Measurements from ENCODE around the gene NOXA1.

The NOXA1 gene

GRCh38 chr9:137379761-137380161 lies 43.4 kb upstream of the NOXA1 start:
- TF ChIP-seq CTCF (IDR thresholded peaks at IDR 0.05; ENCODE audit: low read depth, low read length, missing control alignments), result no peak
- in situ Hi-C loops (cut with HindIII; ENCODE audit: low pct_ligation_motif_present, low sequenced_read_pairs), result no loop called here
- DNase-seq, result no peak

GRCh38 chr9:137380171-137380570 lies 43.0 kb upstream of the NOXA1 start:
- in situ Hi-C loops (cut with HindIII; ENCODE audit: low pct_ligation_motif_present, low sequenced_read_pairs), result no loop called here
- H3K4me3 ChIP-seq (ENCODE audit: low read depth, low read length), result no peak overlapping the region
- H3K36me3 ChIP-seq (replicated peaks), result no peaks in the 10 kb centered on the region
- DNase-seq, result no peak
- H3K27me3 ChIP-seq (replicated peaks), result no peaks in the 10 kb centered on the region
- TF ChIP-seq CTCF (IDR thresholded peaks at IDR 0.05; ENCODE audit: low read depth, low read length, missing control alignments), result no peak
- no peak overlapping the region for H3K27ac ChIP-seq

More at GRCh38 chr9:137379761-137380161, 43.4 kb upstream of the NOXA1 start:
- Histone ChIP-seq H3K27ac (no peak overlapping the region), H3K36me3 (replicated peaks) (no peaks in the 10 kb centered on the region), H3K4me3 (ENCODE audit: low read depth, low read length) (no peak overlapping the region), H3K27me3 (replicated peaks) (no peaks in the 10 kb centered on the region)

GRCh38 chr9:137380606-137381005 lies 42.6 kb upstream of the NOXA1 start:
- DNase-seq, result no peak
- Histone ChIP-seq H3K27me3 (replicated peaks) (no peaks in the 10 kb centered on the region), H3K27ac (no peak overlapping the region), H3K36me3 (replicated peaks) (no peaks in the 10 kb centered on the region), H3K4me3 (ENCODE audit: low read depth, low read length) (no peak overlapping the region)
- TF ChIP-seq CTCF (IDR thresholded peaks at IDR 0.05; ENCODE audit: low read depth, low read length, missing control alignments), result no peak
- in situ Hi-C loops (cut with HindIII; ENCODE audit: low pct_ligation_motif_present, low sequenced_read_pairs), result no loop called here

GRCh38 chr9:137381501-137382443 lies 41.4 kb upstream of the NOXA1 start:
- Histone ChIP-seq H3K36me3 (replicated peaks) (no peaks in the 10 kb centered on the region), H3K27ac (no peak overlapping the region), H3K27me3 (replicated peaks) (no peaks in the 10 kb centered on the region), H3K4me3 (ENCODE audit: low read depth, low read length) (no peak overlapping the region)
- no peak for TF ChIP-seq CTCF (IDR thresholded peaks at IDR 0.05; ENCODE audit: low read depth, low read length, missing control alignments)
- no peak for DNase-seq
- in situ Hi-C loops (cut with HindIII; ENCODE audit: low pct_ligation_motif_present, low sequenced_read_pairs), result no loop called here

GRCh38 chr9:137382444-137383080 lies 40.6 kb upstream of the NOXA1 start:
- Histone ChIP-seq H3K27ac (no peak overlapping the region), H3K4me3 (ENCODE audit: low read depth, low read length) (no peak overlapping the region), H3K36me3 (replicated peaks) (no peaks in the 10 kb centered on the region), H3K27me3 (replicated peaks) (no peaks in the 10 kb centered on the region)
- in situ Hi-C loops (cut with HindIII; ENCODE audit: low pct_ligation_motif_present, low sequenced_read_pairs), result no loop called here
- TF ChIP-seq CTCF (IDR thresholded peaks at IDR 0.05; ENCODE audit: low read depth, low read length, missing control alignments), result no peak
- DNase-seq, result no peak

All from brain microvascular endothelial cell (primary cell).